ENCODE measurements around the gene STAG2.
A peak's percentile ranks its signal among the peaks of the same experiment; 100 is the strongest.

Gene STAG2

GRCh38 chrX:123976706-123977316 is 15.3 kb downstream of the STAG2 start:
- no peaks in the 10 kb centered on the region for H3K36me3 ChIP-seq (ENCODE audit: control insufficient read depth, insufficient read depth, low read length, severe bottlenecking)
- no peaks in the 10 kb centered on the region for H3K27me3 ChIP-seq (replicated peaks; ENCODE audit: control insufficient read depth, insufficient read depth, low read length)
- peaks cover 10% of the 10 kb centered on the region for H3K4me1 ChIP-seq (ENCODE audit: control insufficient read depth, insufficient read depth, low read length)
- H3K9me3 ChIP-seq (ENCODE audit: control insufficient read depth, low read length), result no peaks in the 10 kb centered on the region
- H3K9ac ChIP-seq (ENCODE audit: low read length), result no peak overlapping the region
- no peak overlapping the region for H3K4me3 ChIP-seq (ENCODE audit: low read length)
- DNase-seq (ENCODE audit: low read depth), result peak; percentile 62

DNA sequence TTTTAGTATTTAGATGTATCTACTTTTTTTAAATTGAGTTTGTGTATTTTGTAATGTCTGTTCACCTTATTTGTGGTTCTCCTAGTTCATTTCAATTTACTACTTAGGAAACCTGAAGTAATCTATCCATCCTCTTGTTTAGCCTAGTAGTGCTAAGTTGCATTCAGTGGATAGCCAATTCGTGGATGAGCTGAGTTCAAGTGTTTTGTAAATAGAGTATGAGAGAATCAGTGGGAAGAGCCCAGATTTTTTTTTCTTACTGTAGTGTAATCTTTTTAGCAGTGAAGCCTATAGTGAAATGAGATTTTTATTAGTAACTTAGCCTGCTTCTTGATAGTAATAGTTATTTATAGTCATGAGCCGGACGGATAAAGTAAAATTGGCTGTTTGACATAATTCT is 21.7 kb downstream of the STAG2 start:
- Histone ChIP-seq H3K4me3 (ENCODE audit: low read length) (no peak overlapping the region), H3K9ac (ENCODE audit: low read length) (no peak overlapping the region), H3K4me1 (ENCODE audit: control insufficient read depth, insufficient read depth, low read length) (peaks cover 4% of the 10 kb centered on the region), H3K36me3 (ENCODE audit: control insufficient read depth, insufficient read depth, low read length, severe bottlenecking) (no peaks in the 10 kb centered on the region), H3K9me3 (ENCODE audit: control insufficient read depth, low read length) (no peaks in the 10 kb centered on the region), H3K27me3 (replicated peaks; ENCODE audit: control insufficient read depth, insufficient read depth, low read length) (no peaks in the 10 kb centered on the region)
- DNase-seq (ENCODE audit: low read depth), result no peak

DNA sequence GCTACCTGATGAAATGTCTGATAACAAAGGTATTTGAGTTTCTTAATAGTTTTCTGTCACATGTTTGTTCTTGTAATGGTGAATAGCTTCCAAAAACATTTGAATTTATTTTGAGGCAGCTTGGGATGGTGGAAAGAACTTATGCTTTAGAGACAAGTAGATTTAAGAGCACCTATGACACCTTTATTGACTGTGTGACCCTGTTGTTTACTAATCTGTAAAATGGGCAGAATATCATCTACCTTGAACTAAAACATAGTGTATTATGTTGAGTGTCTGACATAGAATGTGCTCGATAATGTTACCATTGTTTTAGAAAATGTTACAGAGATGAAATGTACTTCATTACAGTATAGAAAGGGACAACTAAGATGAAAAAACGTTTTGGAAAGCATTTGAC is 24.9 kb downstream of the STAG2 start:
- H3K4me3 ChIP-seq (ENCODE audit: low read length), result no peak overlapping the region
- no peak for DNase-seq (ENCODE audit: low read depth)
- no peaks in the 10 kb centered on the region for H3K27me3 ChIP-seq (replicated peaks; ENCODE audit: control insufficient read depth, insufficient read depth, low read length)
- no peaks in the 10 kb centered on the region for H3K9me3 ChIP-seq (ENCODE audit: control insufficient read depth, low read length)
- H3K9ac ChIP-seq (ENCODE audit: low read length), result no peak overlapping the region
- peaks cover 6% of the 10 kb centered on the region for H3K4me1 ChIP-seq (ENCODE audit: control insufficient read depth, insufficient read depth, low read length)
- no peaks in the 10 kb centered on the region for H3K36me3 ChIP-seq (ENCODE audit: control insufficient read depth, insufficient read depth, low read length, severe bottlenecking)

GRCh38 chrX:123988423-123989111 is 27.1 kb downstream of the STAG2 start:
- Histone ChIP-seq H3K9ac (ENCODE audit: low read length) (no peak overlapping the region), H3K27me3 (replicated peaks; ENCODE audit: control insufficient read depth, insufficient read depth, low read length) (no peaks in the 10 kb centered on the region), H3K4me3 (ENCODE audit: low read length) (no peak overlapping the region), H3K9me3 (ENCODE audit: control insufficient read depth, low read length) (no peaks in the 10 kb centered on the region), H3K36me3 (ENCODE audit: control insufficient read depth, insufficient read depth, low read length, severe bottlenecking) (no peaks in the 10 kb centered on the region), H3K4me1 (ENCODE audit: control insufficient read depth, insufficient read depth, low read length) (peaks cover 9% of the 10 kb centered on the region)
- no peak for DNase-seq (ENCODE audit: low read depth)

DNA sequence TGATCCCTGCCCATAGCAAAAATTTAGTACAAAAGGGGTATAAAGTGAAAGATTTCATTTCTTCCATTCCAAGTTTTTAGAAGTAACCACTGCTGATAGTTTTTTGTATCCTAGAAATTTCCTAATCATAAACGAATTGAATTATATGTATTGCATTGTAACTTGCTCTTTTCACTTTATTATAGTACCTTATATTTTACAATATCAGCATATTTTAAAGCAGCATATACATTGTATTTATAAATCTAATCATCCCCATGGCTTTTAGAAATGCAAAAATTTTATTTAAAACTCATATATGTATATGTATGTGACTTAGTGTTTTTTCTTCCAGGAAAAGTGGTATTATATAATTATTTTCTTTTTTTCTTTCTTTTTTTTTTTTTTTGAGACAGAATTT is 27.7 kb downstream of the STAG2 start:
- Histone ChIP-seq H3K36me3 (ENCODE audit: control insufficient read depth, insufficient read depth, low read length, severe bottlenecking) (no peaks in the 10 kb centered on the region), H3K27me3 (replicated peaks; ENCODE audit: control insufficient read depth, insufficient read depth, low read length) (no peaks in the 10 kb centered on the region), H3K4me1 (ENCODE audit: control insufficient read depth, insufficient read depth, low read length) (peaks cover 15% of the 10 kb centered on the region), H3K9me3 (ENCODE audit: control insufficient read depth, low read length) (no peaks in the 10 kb centered on the region), H3K9ac (ENCODE audit: low read length) (no peak overlapping the region), H3K4me3 (ENCODE audit: low read length) (no peak overlapping the region)
- DNase-seq (ENCODE audit: low read depth), result no peak

DNA sequence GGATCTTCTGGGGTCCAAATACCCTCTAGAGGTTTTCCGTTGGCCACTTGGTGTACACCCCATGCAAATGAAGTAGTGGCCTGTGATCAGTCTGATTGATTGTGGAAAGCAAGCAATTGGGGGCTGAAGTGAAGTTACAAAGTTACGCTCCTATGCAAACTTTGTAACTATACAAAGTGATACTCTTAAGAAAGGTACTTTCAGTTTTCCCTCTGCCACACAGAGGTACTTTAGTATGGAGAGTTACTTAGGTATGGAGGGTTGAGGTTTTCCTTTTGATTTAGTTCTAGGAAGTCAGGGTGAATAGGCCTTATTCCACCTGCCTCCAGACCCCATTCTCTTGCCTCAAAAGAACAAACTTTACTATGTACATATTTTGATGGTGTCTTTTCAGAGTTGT is 28.7 kb downstream of the STAG2 start:
- Histone ChIP-seq H3K4me3 (ENCODE audit: low read length) (no peak overlapping the region), H3K27me3 (replicated peaks; ENCODE audit: control insufficient read depth, insufficient read depth, low read length) (no peaks in the 10 kb centered on the region), H3K4me1 (ENCODE audit: control insufficient read depth, insufficient read depth, low read length) (peaks cover 16% of the 10 kb centered on the region), H3K9me3 (ENCODE audit: control insufficient read depth, low read length) (no peaks in the 10 kb centered on the region), H3K36me3 (ENCODE audit: control insufficient read depth, insufficient read depth, low read length, severe bottlenecking) (no peaks in the 10 kb centered on the region), H3K9ac (ENCODE audit: low read length) (no peak overlapping the region)
- no peak for DNase-seq (ENCODE audit: low read depth)

DNA sequence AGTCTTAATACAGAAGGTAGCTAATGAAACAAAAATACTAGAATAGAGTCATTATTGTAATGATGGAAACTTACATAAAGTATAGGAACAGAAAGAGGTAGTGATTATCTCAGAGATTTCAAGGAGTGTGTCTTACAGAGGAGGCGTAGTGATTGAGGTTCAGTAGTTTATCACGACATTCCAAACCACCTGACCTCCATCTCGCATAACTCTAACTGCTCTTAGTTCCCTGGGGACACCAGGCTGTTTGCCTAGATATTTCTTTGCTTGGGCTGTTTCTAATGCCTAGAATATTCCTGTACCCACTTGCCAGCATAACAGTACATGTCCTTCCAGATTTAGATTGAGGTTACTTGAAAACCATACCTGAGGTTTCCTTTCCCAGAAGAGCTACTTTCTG is 29.1 kb downstream of the STAG2 start:
- peaks cover 16% of the 10 kb centered on the region for H3K4me1 ChIP-seq (ENCODE audit: control insufficient read depth, insufficient read depth, low read length)
- no peak for DNase-seq (ENCODE audit: low read depth)
- H3K9ac ChIP-seq (ENCODE audit: low read length), result no peak overlapping the region
- H3K27me3 ChIP-seq (replicated peaks; ENCODE audit: control insufficient read depth, insufficient read depth, low read length), result no peaks in the 10 kb centered on the region
- H3K36me3 ChIP-seq (ENCODE audit: control insufficient read depth, insufficient read depth, low read length, severe bottlenecking), result no peaks in the 10 kb centered on the region
- no peaks in the 10 kb centered on the region for H3K9me3 ChIP-seq (ENCODE audit: control insufficient read depth, low read length)
- H3K4me3 ChIP-seq (ENCODE audit: low read length), result no peak overlapping the region

DNA sequence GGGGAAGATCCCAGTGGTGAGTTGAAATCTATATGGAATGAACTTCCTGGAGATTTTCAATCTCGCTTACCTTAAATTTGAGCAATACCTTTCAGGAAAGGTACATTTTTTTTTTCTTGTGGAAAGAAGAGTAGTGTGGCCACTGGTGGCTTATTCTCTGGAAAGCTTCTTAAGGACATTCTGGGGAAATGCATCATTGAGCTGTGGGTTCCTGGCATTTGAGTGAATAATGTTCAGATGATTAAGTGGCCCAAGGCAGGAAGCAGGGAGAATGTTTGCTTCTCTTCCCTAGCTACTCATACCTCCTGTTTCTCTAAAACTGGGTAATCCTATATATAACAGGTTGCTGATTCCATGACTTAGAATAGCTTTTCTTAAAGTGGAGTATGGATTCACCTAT is 31.8 kb downstream of the STAG2 start:
- Histone ChIP-seq H3K4me1 (ENCODE audit: control insufficient read depth, insufficient read depth, low read length) (peaks cover 16% of the 10 kb centered on the region), H3K27me3 (replicated peaks; ENCODE audit: control insufficient read depth, insufficient read depth, low read length) (no peaks in the 10 kb centered on the region), H3K4me3 (ENCODE audit: low read length) (no peak overlapping the region), H3K9ac (ENCODE audit: low read length) (no peak overlapping the region), H3K36me3 (ENCODE audit: control insufficient read depth, insufficient read depth, low read length, severe bottlenecking) (no peaks in the 10 kb centered on the region), H3K9me3 (ENCODE audit: control insufficient read depth, low read length) (peaks cover 3% of the 10 kb centered on the region)
- peak; percentile 36 for DNase-seq (ENCODE audit: low read depth)

- peak; percentile 45 for DNase-seq (ENCODE audit: low read depth)
- H3K4me3 ChIP-seq (ENCODE audit: low read length), result no peak overlapping the region
- no peaks in the 10 kb centered on the region for H3K27me3 ChIP-seq (replicated peaks; ENCODE audit: control insufficient read depth, insufficient read depth, low read length)
- H3K4me1 ChIP-seq (ENCODE audit: control insufficient read depth, insufficient read depth, low read length), result peaks cover 16% of the 10 kb centered on the region
- no peak overlapping the region for H3K9ac ChIP-seq (ENCODE audit: low read length)
- H3K36me3 ChIP-seq (ENCODE audit: control insufficient read depth, insufficient read depth, low read length, severe bottlenecking), result no peaks in the 10 kb centered on the region
- peaks cover 3% of the 10 kb centered on the region for H3K9me3 ChIP-seq (ENCODE audit: control insufficient read depth, low read length)
These were observed 32.6 kb downstream of the STAG2 start for GRCh38 chrX:123993904-123994635.

DNA sequence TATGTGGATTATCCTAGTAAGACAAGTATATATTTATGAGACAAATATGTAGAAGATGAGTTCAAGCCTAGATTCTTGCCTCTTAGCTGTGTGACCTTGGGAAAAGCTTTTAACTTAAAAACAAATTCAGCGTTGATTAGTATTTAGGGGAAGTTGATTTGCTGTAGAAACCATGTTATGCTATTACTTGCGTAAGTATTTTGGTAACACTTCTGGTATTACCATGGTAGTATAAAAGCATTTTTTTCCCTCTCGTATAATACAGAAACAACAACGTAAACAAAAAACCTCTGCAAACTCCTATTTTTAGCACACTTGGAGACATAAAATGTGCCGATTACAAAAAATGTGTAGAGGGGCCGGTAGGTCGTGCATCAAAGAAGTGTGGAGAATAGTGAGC is 33.2 kb downstream of the STAG2 start:
- H3K9ac ChIP-seq (ENCODE audit: low read length), result no peak overlapping the region
- no peak for DNase-seq (ENCODE audit: low read depth)
- peaks cover 16% of the 10 kb centered on the region for H3K4me1 ChIP-seq (ENCODE audit: control insufficient read depth, insufficient read depth, low read length)
- peaks cover 3% of the 10 kb centered on the region for H3K9me3 ChIP-seq (ENCODE audit: control insufficient read depth, low read length)
- H3K36me3 ChIP-seq (ENCODE audit: control insufficient read depth, insufficient read depth, low read length, severe bottlenecking), result no peaks in the 10 kb centered on the region
- H3K27me3 ChIP-seq (replicated peaks; ENCODE audit: control insufficient read depth, insufficient read depth, low read length), result no peaks in the 10 kb centered on the region
- H3K4me3 ChIP-seq (ENCODE audit: low read length), result no peak overlapping the region

- no peaks in the 10 kb centered on the region for H3K4me1 ChIP-seq (ENCODE audit: control insufficient read depth, insufficient read depth, low read length)
- H3K9me3 ChIP-seq (ENCODE audit: control insufficient read depth, low read length), result peaks cover 1% of the 10 kb centered on the region
- no peak for DNase-seq (ENCODE audit: low read depth)
- no peaks in the 10 kb centered on the region for H3K27me3 ChIP-seq (replicated peaks; ENCODE audit: control insufficient read depth, insufficient read depth, low read length)
- H3K9ac ChIP-seq (ENCODE audit: low read length), result no peak overlapping the region
- no peak overlapping the region for H3K4me3 ChIP-seq (ENCODE audit: low read length)
- H3K36me3 ChIP-seq (ENCODE audit: control insufficient read depth, insufficient read depth, low read length, severe bottlenecking), result no peaks in the 10 kb centered on the region
These were observed 40.1 kb downstream of the STAG2 start for GRCh38 chrX:124001581-124001980.
